Suprapubic skin (tissue), 4 donors: ENCODE measurements around the gene DSPP. TPM values are rescaled to one million over a fixed set of nuclear protein-coding genes. Genes with fewer than 3 reads are reported as not detected.

Experiments
- DNase-seq, 2 donors: peaks; one replicate each; pipeline ENCODE4 v3.0.0-alpha.2; 2019; ENCODE audit warnings: low spot score in 2 of 2
- H3K27ac ChIP-seq: fragments of 200-600 bp; sonication (generic); one replicate; pipeline ENCODE4 v1.5.1; 2019
- H3K27me3 ChIP-seq: fragments of 200-600 bp; sonication (generic); one replicate; pipeline ENCODE4 v1.5.1; 2019
- H3K36me3 ChIP-seq: fragments of 200-600 bp; sonication (generic); one replicate; pipeline ENCODE4 v1.5.1; 2019
- H3K4me1 ChIP-seq: fragments of 200-600 bp; sonication (generic); one replicate; pipeline ENCODE4 v1.5.1; 2019
- H3K4me3 ChIP-seq: fragments of 200-600 bp; sonication (generic); one replicate; pipeline ENCODE4 v1.5.1; 2019; ENCODE audit warnings: mild to moderate bottlenecking
- H3K9me3 ChIP-seq: fragments of 200-600 bp; sonication (generic); one replicate; pipeline ENCODE4 v1.5.1; 2019
- EP300 ChIP-seq: sonication (generic); formaldehyde crosslinking; IDR thresholded peaks from one replicate; pipeline ENCODE4 v1.6.1; 2017; ENCODE audit warnings: antibody characterized with exemption
- POLR2A ChIP-seq, 2 donors: fragments of 450-650 bp; IDR thresholded peaks; one replicate each; pipeline ENCODE4 v1.6.1; 2017; ENCODE audit warnings: antibody characterized with exemption in 2 of 2, mild to moderate bottlenecking in 2 of 2, moderate library complexity in 2 of 2
- POLR2AphosphoS5 ChIP-seq, 3 donors: sonication (generic); formaldehyde crosslinking; IDR thresholded peaks; one replicate each; pipeline ENCODE4 v1.6.1; 2017; ENCODE audit warnings: antibody characterized with exemption in 3 of 3
- WGBS: methylation state at CpG from one replicate; pipeline ENCODE4 v1.1.5; 2018; 5-methylcytosine and 5-hydroxymethylcytosine counted together
- total RNA-seq, 4 donors: library from RNA; depleted of rRNA; stranded (reverse); fragments of >200 nt; gene quantifications; one replicate each; pipeline ENCODE4 v1.1.0, GENCODE V29; 2016
- TF ChIP-seq, protein P1 (sequence below), 2 donors: fragments of 200-600 bp in 1 of 2; fragments of 450-650 bp in 1 of 2; sonication (generic) in 1 of 2; IDR thresholded peaks; one replicate each; pipeline ENCODE4 v1.5.1; 2016 to 2019; ENCODE audit warnings: antibody characterized with exemption in 2 of 2, mild to moderate bottlenecking in 1 of 2, moderate library complexity in 1 of 2

The DSPP gene
- total RNA-seq, 4 donors from 2014 or later: not detected

DNA sequence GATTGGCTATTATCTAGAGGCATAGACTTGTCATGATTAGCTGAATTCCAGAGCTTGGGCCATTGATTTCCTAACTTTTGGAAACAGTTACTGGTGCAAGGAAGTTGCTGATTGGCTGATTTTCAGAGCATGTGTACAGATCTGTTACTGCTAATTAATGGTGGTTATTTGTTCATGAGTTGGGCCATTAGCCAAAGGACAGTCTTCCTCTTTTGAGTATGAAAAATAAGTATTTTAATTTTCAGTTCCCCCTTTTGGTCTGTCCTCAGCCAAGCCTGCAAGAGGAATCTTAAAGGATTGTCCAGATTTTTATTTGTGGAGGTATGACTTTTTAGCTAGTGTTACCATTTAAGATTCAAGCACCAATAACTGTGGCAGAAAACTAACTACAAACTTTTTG is 7.0 kb upstream of the DSPP start:
- H3K4me3 ChIP-seq: no peak overlapping the region
- H3K9me3 ChIP-seq: no peaks in the 10 kb centered on the region
- DNase-seq: no peak

DNA sequence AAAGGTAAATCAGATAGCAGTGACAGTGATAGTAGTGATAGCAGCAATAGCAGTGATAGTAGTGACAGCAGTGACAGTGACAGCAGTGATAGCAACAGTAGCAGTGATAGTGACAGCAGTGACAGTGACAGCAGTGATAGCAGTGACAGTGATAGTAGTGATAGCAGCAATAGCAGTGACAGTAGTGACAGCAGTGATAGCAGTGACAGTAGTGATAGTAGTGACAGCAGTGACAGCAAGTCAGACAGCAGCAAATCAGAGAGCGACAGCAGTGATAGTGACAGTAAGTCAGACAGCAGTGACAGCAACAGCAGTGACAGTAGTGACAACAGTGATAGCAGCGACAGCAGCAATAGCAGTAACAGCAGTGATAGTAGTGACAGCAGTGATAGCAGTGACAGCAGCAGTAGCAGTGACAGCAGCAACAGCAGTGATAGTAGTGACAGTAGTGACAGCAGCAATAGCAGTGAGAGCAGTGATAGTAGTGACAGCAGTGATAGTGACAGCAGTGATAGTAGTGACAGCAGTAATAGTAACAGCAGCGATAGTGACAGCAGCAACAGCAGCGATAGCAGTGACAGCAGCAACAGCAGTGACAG is 6.1 kb downstream of the DSPP start:
- 91% methylated on average over 4 of the region's 4 CpGs for WGBS
- TF ChIP-seq POLR2A (IDR thresholded peaks at IDR 0.05) (no peak), EP300 (no peak), POLR2AphosphoS5 (IDR thresholded peaks at IDR 0.05) (no peak)
- TF ChIP-seq, protein P1, sequence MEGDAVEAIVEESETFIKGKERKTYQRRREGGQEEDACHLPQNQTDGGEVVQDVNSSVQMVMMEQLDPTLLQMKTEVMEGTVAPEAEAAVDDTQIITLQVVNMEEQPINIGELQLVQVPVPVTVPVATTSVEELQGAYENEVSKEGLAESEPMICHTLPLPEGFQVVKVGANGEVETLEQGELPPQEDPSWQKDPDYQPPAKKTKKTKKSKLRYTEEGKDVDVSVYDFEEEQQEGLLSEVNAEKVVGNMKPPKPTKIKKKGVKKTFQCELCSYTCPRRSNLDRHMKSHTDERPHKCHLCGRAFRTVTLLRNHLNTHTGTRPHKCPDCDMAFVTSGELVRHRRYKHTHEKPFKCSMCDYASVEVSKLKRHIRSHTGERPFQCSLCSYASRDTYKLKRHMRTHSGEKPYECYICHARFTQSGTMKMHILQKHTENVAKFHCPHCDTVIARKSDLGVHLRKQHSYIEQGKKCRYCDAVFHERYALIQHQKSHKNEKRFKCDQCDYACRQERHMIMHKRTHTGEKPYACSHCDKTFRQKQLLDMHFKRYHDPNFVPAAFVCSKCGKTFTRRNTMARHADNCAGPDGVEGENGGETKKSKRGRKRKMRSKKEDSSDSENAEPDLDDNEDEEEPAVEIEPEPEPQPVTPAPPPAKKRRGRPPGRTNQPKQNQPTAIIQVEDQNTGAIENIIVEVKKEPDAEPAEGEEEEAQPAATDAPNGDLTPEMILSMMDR (IDR thresholded peaks at IDR 0.05): no peak
- no peaks in the 10 kb centered on the region for H3K4me1 ChIP-seq

More for the DNA sequence above, 7.0 kb upstream of the DSPP start:
- Histone ChIP-seq H3K27ac (no peak overlapping the region), H3K36me3 (no peaks in the 10 kb centered on the region), H3K27me3 (no peaks in the 10 kb centered on the region), H3K4me1 (no peaks in the 10 kb centered on the region)
- TF ChIP-seq EP300: no peak
- TF ChIP-seq, protein P1 (IDR thresholded peaks at IDR 0.05): no peak
- no peak for TF ChIP-seq POLR2A (IDR thresholded peaks at IDR 0.05)
- no peak for TF ChIP-seq POLR2AphosphoS5 (IDR thresholded peaks at IDR 0.05)

DNA sequence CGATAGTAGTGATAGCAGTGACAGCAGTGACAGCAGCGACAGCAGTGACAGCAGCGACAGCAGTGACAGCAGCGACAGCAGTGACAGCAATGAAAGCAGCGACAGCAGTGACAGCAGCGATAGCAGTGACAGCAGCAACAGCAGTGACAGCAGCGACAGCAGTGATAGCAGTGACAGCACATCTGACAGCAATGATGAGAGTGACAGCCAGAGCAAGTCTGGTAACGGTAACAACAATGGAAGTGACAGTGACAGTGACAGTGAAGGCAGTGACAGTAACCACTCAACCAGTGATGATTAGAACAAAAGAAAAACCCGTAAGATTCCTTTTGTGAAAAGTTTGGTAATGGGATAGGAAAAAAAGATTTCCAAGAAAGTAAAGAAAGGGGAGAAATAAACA is 7.9 kb downstream of the DSPP start:
- DNase-seq: no peak
- H3K36me3 ChIP-seq: no peaks in the 10 kb centered on the region
- H3K4me1 ChIP-seq: no peaks in the 10 kb centered on the region
- H3K4me3 ChIP-seq: no peak overlapping the region
- H3K27me3 ChIP-seq: no peaks in the 10 kb centered on the region
- H3K9me3 ChIP-seq: no peaks in the 10 kb centered on the region
- H3K27ac ChIP-seq: no peak overlapping the region
- TF ChIP-seq POLR2A (IDR thresholded peaks at IDR 0.05) (no peak), EP300 (no peak), POLR2AphosphoS5 (IDR thresholded peaks at IDR 0.05) (no peak)
- TF ChIP-seq, protein P1 (IDR thresholded peaks at IDR 0.05): no peak
- WGBS: 54% methylated on average over 9 of the region's 9 CpGs

More for the DNA sequence above, 6.1 kb downstream of the DSPP start:
- DNase-seq: no peak
- no peaks in the 10 kb centered on the region for H3K27me3 ChIP-seq
- no peaks in the 10 kb centered on the region for H3K9me3 ChIP-seq
- no peak overlapping the region for H3K27ac ChIP-seq
- H3K36me3 ChIP-seq: no peaks in the 10 kb centered on the region
- no peak overlapping the region for H3K4me3 ChIP-seq

DNA sequence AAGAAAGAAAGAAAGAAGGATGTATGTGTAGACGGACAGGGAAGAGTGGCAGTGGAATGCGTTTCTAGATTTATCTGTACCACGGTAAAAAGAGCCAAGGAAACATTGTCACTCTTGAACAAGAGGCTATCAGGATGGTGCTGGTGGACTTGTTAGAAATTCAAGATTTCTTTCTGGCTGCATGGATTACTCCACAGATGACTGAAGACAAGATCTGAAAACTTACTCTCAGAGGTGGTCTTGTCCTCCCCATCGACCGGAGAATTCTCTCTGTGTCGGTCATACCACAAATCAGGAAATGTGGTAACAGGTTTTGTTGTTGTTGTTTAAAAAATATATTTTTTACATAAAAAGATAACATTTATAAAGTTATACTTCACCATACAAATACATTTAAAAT is 11.8 kb downstream of the DSPP start:
- no peaks in the 10 kb centered on the region for H3K27me3 ChIP-seq
- peak overlapping the region; percentile 50 for H3K27ac ChIP-seq
- H3K4me1 ChIP-seq: no peaks in the 10 kb centered on the region
- no peaks in the 10 kb centered on the region for H3K36me3 ChIP-seq
- no peaks in the 10 kb centered on the region for H3K9me3 ChIP-seq
- H3K4me3 ChIP-seq: no peak overlapping the region
- 81% methylated on average over 6 of the region's 6 CpGs for WGBS
- no peak for DNase-seq
- TF ChIP-seq POLR2AphosphoS5 (IDR thresholded peaks at IDR 0.05) (no peak), POLR2A (IDR thresholded peaks at IDR 0.05) (no peak), EP300 (no peak)
- TF ChIP-seq, protein P1 (IDR thresholded peaks at IDR 0.05): no peak

DNA sequence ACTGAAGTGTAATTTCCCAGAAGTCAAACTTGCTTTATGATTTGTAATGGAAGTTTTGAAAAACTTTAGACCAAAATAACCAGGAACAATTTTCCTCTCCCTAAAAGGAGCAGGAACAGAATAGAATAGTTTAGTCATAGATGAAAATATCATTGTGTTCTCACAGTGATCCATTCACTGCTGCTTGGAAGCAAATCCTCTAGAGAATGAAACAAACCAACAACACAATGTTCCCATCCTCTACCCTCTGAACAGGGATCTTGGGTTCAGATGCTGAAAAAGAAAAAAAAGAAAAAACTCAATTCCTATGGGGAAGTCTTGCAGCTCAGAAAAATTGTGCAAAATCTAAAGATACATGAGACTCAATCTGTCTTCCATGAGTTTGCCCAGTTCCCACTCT is 12.2 kb downstream of the DSPP start:
- no peaks in the 10 kb centered on the region for H3K9me3 ChIP-seq
- H3K4me3 ChIP-seq: no peak overlapping the region
- no peaks in the 10 kb centered on the region for H3K27me3 ChIP-seq
- H3K27ac ChIP-seq: peak overlapping the region; percentile 50
- DNase-seq: no peak
- no peak for TF ChIP-seq EP300
- no peak for TF ChIP-seq POLR2A (IDR thresholded peaks at IDR 0.05)
- TF ChIP-seq, protein P1 (IDR thresholded peaks at IDR 0.05): no peak
- TF ChIP-seq POLR2AphosphoS5 (IDR thresholded peaks at IDR 0.05): no peak
- H3K36me3 ChIP-seq: no peaks in the 10 kb centered on the region
- no peaks in the 10 kb centered on the region for H3K4me1 ChIP-seq
